NAMALWA (cell line): ENCODE results near the gene MPND.

Source experiments
- DNase-seq: peaks from one replicate; pipeline ENCODE4 v3.0.0-alpha.2; 2015; ENCODE audit warnings: low spot score

Gene MPND

GRCh38 chr19:4366666-4367335 lies 23.4 kb downstream of the MPND start:
- DNase-seq: no peak

GRCh38 chr19:4367336-4367723 lies 24.0 kb downstream of the MPND start:
- no peak for DNase-seq

- DNase-seq: no peak
Observed at GRCh38 chr19:4367781-4368127, 24.4 kb downstream of the MPND start.

- no peak for DNase-seq
Observed at GRCh38 chr19:4368128-4368820, 24.9 kb downstream of the MPND start.

GRCh38 chr19:4369109-4369887 lies 25.9 kb downstream of the MPND start:
- DNase-seq: peak; percentile 70

- peak; percentile 69 for DNase-seq
Observed at GRCh38 chr19:4369888-4370260, 26.5 kb downstream of the MPND start.

GRCh38 chr19:4370418-4371041 lies 27.2 kb downstream of the MPND start:
- no peak for DNase-seq

- DNase-seq: no peak
Observed at GRCh38 chr19:4371247-4372164, 28.1 kb downstream of the MPND start.

- no peak for DNase-seq
Observed at GRCh38 chr19:4372165-4373012, 29.0 kb downstream of the MPND start.

- DNase-seq: no peak
Observed at GRCh38 chr19:4373013-4373367, 29.6 kb downstream of the MPND start.

GRCh38 chr19:4373601-4374497 lies 30.5 kb downstream of the MPND start:
- DNase-seq: no peak

- no peak for DNase-seq
Observed at GRCh38 chr19:4374498-4375163, 31.3 kb downstream of the MPND start.

GRCh38 chr19:4375164-4376027 lies 32.0 kb downstream of the MPND start:
- DNase-seq: peak; percentile 88

- DNase-seq: no peak
Observed at GRCh38 chr19:4376028-4376670, 32.8 kb downstream of the MPND start.

- no peak for DNase-seq
Observed at GRCh38 chr19:4376671-4376990, 33.3 kb downstream of the MPND start.

GRCh38 chr19:4376991-4377781 lies 33.8 kb downstream of the MPND start:
- DNase-seq: no peak

- DNase-seq: no peak
Observed at GRCh38 chr19:4378886-4379285, 35.5 kb downstream of the MPND start.
